ENCODE results near the gene CEP192. TPM values are rescaled to one million over a fixed set of nuclear protein-coding genes. Genes with fewer than 3 reads are reported as not detected.

Gene CEP192
- 10 to 100 TPM; 46.8 to 47.0 TPM for total RNA-seq

GRCh38 chr18:12990967-12991820, at the start of gene CEP192:
Gene CEP192 (plus strand): TSS chr18:12991362. CDS start chr18:12999425, 8,063 bp downstream.

GRCh38 chr18:12947285-12948049, 43.7 kb upstream of the CEP192 start, which contains the start of gene SEH1L:
Gene SEH1L (plus strand): TSS chr18:12948011. CDS start chr18:12948122, 111 bp downstream.

Other genes starting within 250 kb of the CEP192 start
- 10 to 100 TPM; 65.0 to 69.9 TPM for gene PTPN2, start 107.1 kb upstream of the CEP192 start, total RNA-seq
- 10 to 100 TPM; 47.3 to 48.2 TPM for gene SEH1L, start 43.4 kb upstream of the CEP192 start, total RNA-seq
- 10 to 100 TPM; 28.9 to 32.5 TPM for gene LDLRAD4, start 227.4 kb downstream of the CEP192 start, total RNA-seq

Measured in activated naive CD4-positive, alpha-beta T cell treated with anti-CD3 and anti-CD28 coated beads, Interleukin-2, amount 10 ng/mL, durations not matched to agents 5 hours and 36 hours (primary cell).